Muscle of back (tissue), 11 donors: Measurements from ENCODE around the gene COL6A2. TPM values are rescaled to one million over a fixed set of nuclear protein-coding genes. Genes with fewer than 3 reads are reported as not detected.
"Not testable (repeated sequence)": the region's sequence is repeated elsewhere in the genome, so short reads cannot be mapped to it uniquely, and the experiment has no call there.

Experiments used
- DNase-seq, 3 donors: peaks; one replicate each; pipeline versions ENCODE4 v3.0.0 to v3.0.0-alpha.2; 2013
- polyA plus RNA-seq, 10 donors: library from polyadenylated mRNA; unstranded; fragments of 120-200 nt; gene quantifications; one replicate each; pipeline ENCODE4 v1.2.1, GENCODE V29; 2013; ENCODE audit not compliant: insufficient read length in 10 of 10

Gene COL6A2
- polyA plus RNA-seq, 10 donors = 464 to 978 (median 662) TPM

GRCh38 chr21:46059195-46059594 is 38.7 kb upstream of the COL6A2 start:
- no peak for DNase-seq

- not testable (repeated sequence) for DNase-seq
These were observed 38.0 kb upstream of the COL6A2 start for GRCh38 chr21:46059711-46060455.

GRCh38 chr21:46060596-46061061 is 37.3 kb upstream of the COL6A2 start:
- peak in 2 of 3 donors; percentile 57 to 97 for DNase-seq

GRCh38 chr21:46061063-46061462 is 36.8 kb upstream of the COL6A2 start:
- no peak for DNase-seq

GRCh38 chr21:46061518-46061917 is 36.4 kb upstream of the COL6A2 start:
- DNase-seq = no peak

GRCh38 chr21:46061950-46062349 is 36.0 kb upstream of the COL6A2 start:
- no peak for DNase-seq

- no peak for DNase-seq
These were observed 35.3 kb upstream of the COL6A2 start for GRCh38 chr21:46062471-46063211.

GRCh38 chr21:46063227-46063626 is 34.7 kb upstream of the COL6A2 start:
- DNase-seq = no peak

GRCh38 chr21:46063734-46064680 is 33.9 kb upstream of the COL6A2 start:
- DNase-seq = no peak

- no peak for DNase-seq
These were observed 33.1 kb upstream of the COL6A2 start for GRCh38 chr21:46064870-46065214.

GRCh38 chr21:46065215-46065913 is 32.5 kb upstream of the COL6A2 start:
- peak; percentile 86 to 97 (median 92) for DNase-seq

GRCh38 chr21:46065914-46066551 is 31.9 kb upstream of the COL6A2 start:
- peak in 1 of 3 donors; percentile 88 for DNase-seq

- peak in 2 of 3 donors; percentile 83 to 92 for DNase-seq
These were observed 31.2 kb upstream of the COL6A2 start for GRCh38 chr21:46066591-46067331.

- DNase-seq = no peak
These were observed 30.3 kb upstream of the COL6A2 start for GRCh38 chr21:46067505-46068201.

GRCh38 chr21:46068516-46069079 is 29.3 kb upstream of the COL6A2 start:
- DNase-seq = no peak

- DNase-seq = no peak
These were observed 28.7 kb upstream of the COL6A2 start for GRCh38 chr21:46069166-46069565.

- no peak for DNase-seq
These were observed 28.1 kb upstream of the COL6A2 start for GRCh38 chr21:46069719-46070279.

- DNase-seq = no peak
These were observed 26.8 kb upstream of the COL6A2 start for GRCh38 chr21:46071082-46071481.

GRCh38 chr21:46076724-46077123 is 21.2 kb upstream of the COL6A2 start:
- DNase-seq = not testable (repeated sequence)
